Endothelial cell of umbilical vein (primary cell): ENCODE results near the gene DNAJC27. TPM values are rescaled to one million over a fixed set of nuclear protein-coding genes. Genes with fewer than 3 reads are reported as not detected.

ENCODE experiments used
- BruUV-seq: library from RNA; stranded (reverse); fragments of 400-500 nt; replicated peaks from 2 replicates; lab custom pipeline; 2021; lab: Mats Ljungman, UMichigan
- CTCF ChIA-PET: fragments of 300-600, 350-600 bp; sonication (Branson Sonifier 250); formaldehyde crosslinking; loops from one replicate; lab custom pipeline; 2021; ENCODE audit warnings: antibody characterized with exemption, inconsistent platforms; lab: Charles Lee
- POLR2A ChIA-PET: fragments of 300-600, 350-600 bp; sonication (Branson Sonifier 250); formaldehyde crosslinking; loops from one replicate; lab custom pipeline; 2021; ENCODE audit warnings: antibody characterized with exemption, inconsistent platforms; lab: Charles Lee
- DNase-seq: peaks from one replicate; pipeline ENCODE4 v3.0.0-alpha.2; 2011; ENCODE audit warnings: low read depth, low spot score
- FAIRE-seq: peaks from 2 replicates; lab custom pipeline; 2011; peaks lifted over from hg19 to GRCh38; lab: Jason Lieb, UNC
- H2AFZ ChIP-seq: 2 replicates; pipeline ENCODE4 v1.6.0; 2012; ENCODE audit warnings: low read depth, low read length, control low read depth, inconsistent platforms
- H3K27ac ChIP-seq: 2 replicates; pipeline ENCODE4 v1.5.1; 2011; ENCODE audit warnings: low read depth, mild to moderate bottlenecking, control low read depth, low read length, moderate library complexity; ENCODE audit not compliant: insufficient read depth
- H3K27me3 ChIP-seq, 2 experiments: 2 replicates each; pipeline versions ENCODE4 v1.6.0 to v1.6.1; 2011; ENCODE audit warnings: low read length in 2 of 2, mixed read lengths in 1 of 2; ENCODE audit not compliant: control insufficient read depth in 2 of 2, insufficient read depth in 2 of 2
- H3K36me3 ChIP-seq, 2 experiments: 2 replicates in 1 of 2; 3 replicates in 1 of 2; pipeline ENCODE4 v1.5.1; 2011; ENCODE audit warnings: low read length in 2 of 2, mild to moderate bottlenecking in 1 of 2, moderate library complexity in 1 of 2; ENCODE audit not compliant: control insufficient read depth in 2 of 2, insufficient read depth in 2 of 2; ENCODE audit errors: extremely low read depth in 1 of 2
- H3K4me1 ChIP-seq: 3 replicates; pipeline ENCODE4 v1.5.1; 2011; ENCODE audit warnings: mild to moderate bottlenecking, low read length; ENCODE audit not compliant: control insufficient read depth, insufficient read depth; ENCODE audit errors: extremely low read depth
- H3K4me2 ChIP-seq: 2 replicates; pipeline ENCODE4 v1.6.1; 2011; ENCODE audit warnings: low read length, control low read depth, mixed read lengths; ENCODE audit not compliant: insufficient read depth
- H3K4me3 ChIP-seq, 3 experiments: fragments of 200-600 bp in 1 of 3; sonication (generic), shearing (Covaris generic) in 1 of 3; replicated peaks in 1 of 3; 2 replicates each; pipeline ENCODE4 v1.5.1; 2011 to 2016; ENCODE audit warnings: control low read depth in 3 of 3, low read length in 3 of 3, mild to moderate bottlenecking in 2 of 3, inconsistent platforms in 1 of 3, low read depth in 1 of 3, moderate library complexity in 1 of 3; ENCODE audit not compliant: insufficient read depth in 1 of 3
- H3K79me2 ChIP-seq: 2 replicates; pipeline ENCODE4 v1.6.0; 2012; ENCODE audit warnings: low read length, inconsistent platforms; ENCODE audit not compliant: control insufficient read depth, insufficient read depth
- H3K9ac ChIP-seq: replicated peaks from 2 replicates; pipeline ENCODE3; 2011; ENCODE audit warnings: low read length, control low read depth; ENCODE audit not compliant: insufficient read depth; ENCODE audit errors: extremely low read depth
- H3K9me1 ChIP-seq: replicated peaks from 3 replicates; pipeline ENCODE4 v1.6.0; 2011; ENCODE audit warnings: mild to moderate bottlenecking, low read length; ENCODE audit not compliant: control insufficient read depth, insufficient read depth; ENCODE audit errors: extremely low read depth
- H3K9me3 ChIP-seq: replicated peaks from 2 replicates; pipeline ENCODE4 v1.5.1; 2012; ENCODE audit warnings: low read length, inconsistent platforms; ENCODE audit not compliant: control insufficient read depth, insufficient read depth
- H4K20me1 ChIP-seq: replicated peaks from 2 replicates; pipeline ENCODE3; 2011; ENCODE audit warnings: mild to moderate bottlenecking, low read length; ENCODE audit not compliant: control insufficient read depth, insufficient read depth; ENCODE audit errors: extremely low read depth
- EZH2 ChIP-seq: IDR thresholded peaks from 2 replicates; pipeline ENCODE4 v1.6.1; 2012; ENCODE audit warnings: borderline replicate concordance, low read depth, mild to moderate bottlenecking, moderate library complexity, low read length, inconsistent platforms; ENCODE audit not compliant: severe bottlenecking
- JUN ChIP-seq: IDR thresholded peaks from 2 replicates; pipeline ENCODE4 v1.6.1; 2011; ENCODE audit warnings: borderline replicate concordance, low read depth; ENCODE audit not compliant: insufficient read length, insufficient read depth
- MYC ChIP-seq: IDR thresholded peaks from one replicate; pipeline ENCODE4 v1.6.1; 2011; ENCODE audit warnings: mild to moderate bottlenecking, low read depth, low read length
- POLR2A ChIP-seq: IDR thresholded peaks from 2 replicates; pipeline ENCODE4 v1.6.1; 2012; ENCODE audit warnings: low read depth, mild to moderate bottlenecking, control low read depth, low read length
- POLR2AphosphoS5 ChIP-seq: IDR thresholded peaks from 2 replicates; pipeline ENCODE4 v1.6.1; 2012; ENCODE audit warnings: low read depth, mild to moderate bottlenecking, control low read depth, low read length, moderate library complexity; ENCODE audit not compliant: insufficient read depth
- dilution Hi-C: fragments of 300-500 bp; cut with MboI; formaldehyde crosslinking; loops from one replicate; pipeline ENCODE4 v1.15.0; 2019; ENCODE audit warnings: low sequenced_read_pairs; ENCODE audit not compliant: extremely low pct_ligation_motif_present
- intact Hi-C: fragments of 100-400 bp; cut with micrococcal nuclease; formaldehyde crosslinking; loops from one replicate; pipeline ENCODE4 v1.10.0; 2022
- polyA plus RNA-seq, 4 experiments: library from polyadenylated mRNA; depleted of rRNA in 3 of 4; stranded (reverse) in 3 of 4; unstranded in 1 of 4; fragments of >200 nt; gene quantifications; 2 replicates each; pipeline versions ENCODE4 v1.2.1 to v1.2.3, GENCODE V29; 2011 to 2012; ENCODE audit warnings: missing spikeins in 1 of 4
- total RNA-seq: library from RNA; stranded (reverse); gene quantifications from 2 replicates; pipeline ENCODE4 v1.2.3, GENCODE V29; 2021
- TF ChIP-seq, protein P1 (sequence below): IDR thresholded peaks from 2 replicates; pipeline ENCODE4 v1.6.1; 2011; ENCODE audit not compliant: insufficient read depth, insufficient read length
- TF ChIP-seq, protein P2 (sequence below), 2 donors: IDR thresholded peaks; 1 replicate in 1 of 2; 2 replicates in 1 of 2; pipeline ENCODE4 v1.5.1; 2011; ENCODE audit warnings: low read length in 2 of 2, mild to moderate bottlenecking in 2 of 2, moderate library complexity in 2 of 2, control low read depth in 1 of 2, inconsistent platforms in 1 of 2, low read depth in 1 of 2; ENCODE audit not compliant: insufficient read depth in 1 of 2; ENCODE audit errors: extremely low read depth in 1 of 2

The DNAJC27 gene
- total and polyA plus RNA-seq, 2 donors (not counting 3 experiments of a cell fraction or from before 2014, with no cell fraction given), result 1.3 to 3.2 TPM

DNA sequence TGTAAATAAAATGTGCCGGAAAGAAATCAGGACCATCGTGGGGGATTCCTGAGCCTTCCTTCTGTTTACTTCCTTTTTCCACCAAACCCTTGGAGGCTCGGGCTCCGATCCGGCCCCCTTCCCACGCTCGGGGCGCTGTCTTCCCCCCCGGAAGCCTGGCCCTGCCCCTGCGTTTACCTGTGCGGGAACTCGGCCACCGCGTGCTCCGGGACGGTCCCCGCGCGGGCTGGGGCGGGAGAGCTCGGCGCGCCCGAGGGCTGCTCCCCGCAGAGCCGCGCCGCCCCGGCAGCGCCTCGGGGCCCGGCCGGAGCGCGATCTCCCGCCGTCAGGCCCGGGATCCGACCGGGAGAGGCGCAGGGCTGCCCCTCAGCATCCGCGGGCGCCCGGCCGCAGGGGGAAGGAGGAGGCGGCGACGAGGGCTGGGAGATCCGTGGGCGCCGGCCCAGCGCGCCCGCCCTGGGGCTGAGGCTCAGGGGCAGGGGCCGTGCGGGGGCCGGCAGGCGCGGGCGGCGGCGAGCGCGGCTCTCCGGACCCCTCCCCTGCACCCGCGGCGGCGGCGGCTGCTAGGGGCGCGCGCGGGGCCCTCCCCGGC lies 52.2 kb downstream of the DNAJC27 start:
- BruUV-seq, result no TSS peak
- ChIA-PET POLR2A (no interaction called here), CTCF (interaction anchor here (0.6 to 1.5 kb wide), 4 partner anchors 20 to 209 kb away, joined by 3 to 5 read pairs (median 3); partner anchors contain the start of genes CENPO and PTRHD1)
- Histone ChIP-seq H3K9me3 (no peaks in the 10 kb centered on the region), H3K79me2 (peaks cover 6% of the 10 kb centered on the region), H3K9ac (peak overlapping the region; percentile 42), H3K9me1 (no peaks in the 10 kb centered on the region), H4K20me1 (no peaks in the 10 kb centered on the region), H3K4me3 (peak overlapping the region; percentile 33 to 52 (median 46)), H3K27ac (no peak overlapping the region), H3K27me3 (no peaks in the 10 kb centered on the region), H3K4me2 (peak overlapping the region; percentile 54), H3K4me1 (peaks cover 6% of the 10 kb centered on the region), H3K36me3 (no peaks in the 10 kb centered on the region), H2AFZ (peak overlapping the region; percentile 65)
- dilution Hi-C loops (no loop called here), intact Hi-C loops (loop anchor here (2.0 kb wide), 1 partner anchor 93 kb away; no protein-coding TSS in a partner anchor)
- no peak for DNase-seq
- FAIRE-seq, result no peak
- TF ChIP-seq POLR2AphosphoS5 (no peak), EZH2 (no peak), JUN (no peak), POLR2A (no peak), MYC (no peak)
- TF ChIP-seq, protein P1, sequence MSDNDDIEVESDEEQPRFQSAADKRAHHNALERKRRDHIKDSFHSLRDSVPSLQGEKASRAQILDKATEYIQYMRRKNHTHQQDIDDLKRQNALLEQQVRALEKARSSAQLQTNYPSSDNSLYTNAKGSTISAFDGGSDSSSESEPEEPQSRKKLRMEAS, result no peak
- TF ChIP-seq, protein P2, sequence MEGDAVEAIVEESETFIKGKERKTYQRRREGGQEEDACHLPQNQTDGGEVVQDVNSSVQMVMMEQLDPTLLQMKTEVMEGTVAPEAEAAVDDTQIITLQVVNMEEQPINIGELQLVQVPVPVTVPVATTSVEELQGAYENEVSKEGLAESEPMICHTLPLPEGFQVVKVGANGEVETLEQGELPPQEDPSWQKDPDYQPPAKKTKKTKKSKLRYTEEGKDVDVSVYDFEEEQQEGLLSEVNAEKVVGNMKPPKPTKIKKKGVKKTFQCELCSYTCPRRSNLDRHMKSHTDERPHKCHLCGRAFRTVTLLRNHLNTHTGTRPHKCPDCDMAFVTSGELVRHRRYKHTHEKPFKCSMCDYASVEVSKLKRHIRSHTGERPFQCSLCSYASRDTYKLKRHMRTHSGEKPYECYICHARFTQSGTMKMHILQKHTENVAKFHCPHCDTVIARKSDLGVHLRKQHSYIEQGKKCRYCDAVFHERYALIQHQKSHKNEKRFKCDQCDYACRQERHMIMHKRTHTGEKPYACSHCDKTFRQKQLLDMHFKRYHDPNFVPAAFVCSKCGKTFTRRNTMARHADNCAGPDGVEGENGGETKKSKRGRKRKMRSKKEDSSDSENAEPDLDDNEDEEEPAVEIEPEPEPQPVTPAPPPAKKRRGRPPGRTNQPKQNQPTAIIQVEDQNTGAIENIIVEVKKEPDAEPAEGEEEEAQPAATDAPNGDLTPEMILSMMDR (IDR thresholded peaks at IDR 0.05; ENCODE audit: extremely low read depth in 1 of 2, insufficient read depth in 1 of 2, low read depth in 1 of 2, low read length in 2 of 2), result no peak
